MM.1S (cell line): ENCODE results near the gene CDT1.

Experiments
- CTCF ChIP-seq: fragments of 300-600 bp; sonication (generic); IDR thresholded peaks from 2 replicates; pipeline ENCODE4 v1.5.1; 2016; ENCODE audit warnings: antibody characterized with exemption, low read length, mixed read lengths
- EZH2 ChIP-seq: fragments of 300-600 bp; sonication (generic); optimal IDR thresholded peaks from 2 replicates; pipeline ENCODE3; 2017; ENCODE audit warnings: low read depth, mild to moderate bottlenecking, antibody characterized with exemption, low read length, mixed read lengths

- TF ChIP-seq CTCF (no peak), EZH2 (no peak)
Observed at GRCh38 chr16:88809068-88809675, 5.6 kb downstream of the CDT1 start.
